Measurements from ENCODE around the gene PAPOLB. TPM values are rescaled to one million over a fixed set of nuclear protein-coding genes. Genes with fewer than 3 reads are reported as not detected.

The PAPOLB gene
- 1 to 10 TPM in 1 of 4 donors, under 1 TPM in 3; 0.22 to 1.4 (median 0.37) TPM for total RNA-seq

- Histone ChIP-seq H3K9me3 (no peaks in the 10 kb centered on the region), H3K36me3 (no peaks in the 10 kb centered on the region), H3K27me3 (peaks cover 7% of the 10 kb centered on the region), H3K4me3 (replicated peaks in 1 of 3) (peak within 1 kb of the TSS in 2 of 3 donors; percentile 14 to 16), H3K27ac (no peak within 1 kb of the TSS), H3K4me1 (peaks cover 0 to 3% of the 10 kb centered on the region in 2 donors)
- DNase-seq: no peak
- TF ChIP-seq CTCF (IDR thresholded peaks at IDR 0.05) (no peak), POLR2A (IDR thresholded peaks at IDR 0.05) (no peak)
- WGBS, 2 donors: 12 to 23% methylated on average over 18 to 32 of the region's 46 CpGs
- intact Hi-C loops (cut with DNase I): no loop called here
Measured at GRCh38 chr7:4861673-4862072, at the start of gene PAPOLB. TSS of gene PAPOLB (minus strand) at chr7:4862030. CDS start at chr7:4861810, 220 bp downstream.

GRCh38 chr7:4911111-4911828, 49.4 kb upstream of the PAPOLB start:
- TF ChIP-seq CTCF (IDR thresholded peaks at IDR 0.05) (no peak), POLR2A (IDR thresholded peaks at IDR 0.05) (no peak)
- no peaks in the 10 kb centered on the region for H3K4me1 ChIP-seq
- H3K9me3 ChIP-seq: no peaks in the 10 kb centered on the region
- no peaks in the 10 kb centered on the region for H3K27me3 ChIP-seq
- H3K27ac ChIP-seq: no peak overlapping the region
- no peak for DNase-seq
- 91 to 92% methylated on average over 19 to 20 of the region's 20 CpGs for WGBS, 2 donors
- intact Hi-C loops (cut with DNase I): no loop called here
- no peak overlapping the region for H3K4me3 ChIP-seq (replicated peaks in 1 of 3)
- H3K36me3 ChIP-seq: no peaks in the 10 kb centered on the region

- H3K4me3 ChIP-seq (replicated peaks in 1 of 3): no peak overlapping the region
- WGBS, 2 donors: 64 to 100% methylated on average over 1 of the region's 1 CpG
- H3K27ac ChIP-seq: no peak overlapping the region
- H3K27me3 ChIP-seq: no peaks in the 10 kb centered on the region
- H3K9me3 ChIP-seq: no peaks in the 10 kb centered on the region
- no peak for DNase-seq
- peaks cover 0 to 6% of the 10 kb centered on the region in 2 donors for H3K4me1 ChIP-seq
- TF ChIP-seq POLR2A (IDR thresholded peaks at IDR 0.05): no peak
- TF ChIP-seq CTCF (IDR thresholded peaks at IDR 0.05): no peak
- no peaks in the 10 kb centered on the region for H3K36me3 ChIP-seq
- intact Hi-C loops (cut with DNase I): no loop called here
Measured at GRCh38 chr7:4906682-4907081, 44.9 kb upstream of the PAPOLB start.

- no peak for DNase-seq
- no peak for TF ChIP-seq POLR2A (IDR thresholded peaks at IDR 0.05)
- TF ChIP-seq CTCF (IDR thresholded peaks at IDR 0.05): no peak
- Histone ChIP-seq H3K4me1 (peaks cover 0 to 6% of the 10 kb centered on the region in 2 donors), H3K27ac (no peak overlapping the region), H3K4me3 (replicated peaks in 1 of 3) (no peak overlapping the region), H3K9me3 (no peaks in the 10 kb centered on the region), H3K36me3 (no peaks in the 10 kb centered on the region), H3K27me3 (no peaks in the 10 kb centered on the region)
- intact Hi-C loops (cut with DNase I): no loop called here
- WGBS, 2 donors: 84 to 88% methylated on average over 1 of the region's 1 CpG
Measured at GRCh38 chr7:4905171-4905570, 43.3 kb upstream of the PAPOLB start.

- H3K9me3 ChIP-seq: no peaks in the 10 kb centered on the region
- no peak for DNase-seq
- H3K4me1 ChIP-seq: peaks cover 0 to 6% of the 10 kb centered on the region in 2 donors
- H3K4me3 ChIP-seq (replicated peaks in 1 of 3): no peak overlapping the region
- H3K27me3 ChIP-seq: no peaks in the 10 kb centered on the region
- intact Hi-C loops (cut with DNase I): no loop called here
- no peaks in the 10 kb centered on the region for H3K36me3 ChIP-seq
- H3K27ac ChIP-seq: no peak overlapping the region
- TF ChIP-seq CTCF (IDR thresholded peaks at IDR 0.05) (no peak), POLR2A (IDR thresholded peaks at IDR 0.05) (no peak)
Measured at GRCh38 chr7:4904346-4904745, 42.5 kb upstream of the PAPOLB start.
